Stimulated activated CD8-positive, alpha-beta memory T cell treated with anti-CD3 and anti-CD28 coated beads, Interleukin-4, amount 100 ng/mL, for 1 hour (primary cell): ENCODE data around the gene ZFYVE9.
"Not testable (repeated sequence)": the region's sequence is repeated elsewhere in the genome, so short reads cannot be mapped to it uniquely, and the experiment has no call there.

ENCODE experiments used
- DNase-seq, 2 donors: peaks; one replicate each; pipeline ENCODE4 v3.0.0-alpha.2; 2020; ENCODE audit warnings: low read depth in 2 of 2, low spot score in 1 of 2

ZFYVE9 gene

GRCh38 chr1:52365746-52366516 is 224.0 kb downstream of the ZFYVE9 start, which contains the start of gene CC2D1B:
Gene CC2D1B (minus strand): TSS chr1:52366205. CDS start chr1:52364620, 1,585 bp downstream.
- peak; percentile 97 to 98 for DNase-seq

- DNase-seq, result no peak
Observed at GRCh38 chr1:52366517-52366827, 224.6 kb downstream of the ZFYVE9 start.

DNA sequence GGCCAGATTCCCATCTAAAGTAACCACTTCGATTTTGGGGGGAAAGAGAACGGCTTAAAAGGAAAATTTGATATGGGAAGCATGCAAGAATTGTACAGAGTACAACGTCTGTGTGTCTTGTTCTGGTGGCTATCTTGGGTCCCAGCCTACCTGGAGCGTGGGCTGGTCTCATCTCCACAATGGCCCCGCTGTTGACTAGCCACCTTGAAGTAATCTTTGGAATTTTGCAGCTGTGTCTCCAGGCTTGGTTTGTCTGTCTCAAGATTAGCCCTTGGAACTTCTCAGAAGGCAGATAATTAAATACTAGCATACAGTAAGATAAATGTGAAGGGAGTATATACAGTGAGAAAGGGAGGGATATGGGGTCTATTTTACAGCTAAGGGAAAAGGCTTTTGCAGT is 225.4 kb downstream of the ZFYVE9 start:
- DNase-seq, result no peak

GRCh38 chr1:52368383-52369172 is 226.7 kb downstream of the ZFYVE9 start:
- DNase-seq, result peak in 1 of 2 donors; percentile 24

GRCh38 chr1:52369851-52370250 is 228.0 kb downstream of the ZFYVE9 start:
- DNase-seq, result not testable (repeated sequence)

DNA sequence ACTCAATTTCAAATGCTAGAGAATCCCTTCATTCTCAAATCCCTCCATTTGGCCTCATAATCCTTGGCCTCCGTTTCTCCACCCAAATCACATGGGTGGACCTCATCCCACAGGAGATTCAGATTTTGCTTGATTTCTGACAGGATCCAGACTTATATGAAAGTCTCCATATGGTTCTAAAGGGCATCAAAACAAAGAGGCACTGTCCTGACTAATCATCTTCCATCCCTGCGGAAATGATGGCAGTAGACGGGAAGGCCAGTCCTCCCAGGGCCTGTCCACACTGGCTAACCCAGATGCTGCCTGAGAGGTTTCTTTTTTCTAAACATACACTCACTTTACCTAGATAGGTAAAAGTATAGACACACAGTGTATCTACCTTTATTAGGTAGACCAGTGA is 243.5 kb downstream of the ZFYVE9 start:
- no peak for DNase-seq

- DNase-seq, result no peak
Observed at GRCh38 chr1:52386458-52386857, 244.6 kb downstream of the ZFYVE9 start.

GRCh38 chr1:52393174-52393573 is 251.3 kb downstream of the ZFYVE9 start:
- no peak for DNase-seq
